Measurements from ENCODE around the gene POMC. TPM values are rescaled to one million over a fixed set of nuclear protein-coding genes. Genes with fewer than 3 reads are reported as not detected.

Gene POMC
- total RNA-seq, 1 experiment from 2014 or later, result 1.6 TPM

DNA sequence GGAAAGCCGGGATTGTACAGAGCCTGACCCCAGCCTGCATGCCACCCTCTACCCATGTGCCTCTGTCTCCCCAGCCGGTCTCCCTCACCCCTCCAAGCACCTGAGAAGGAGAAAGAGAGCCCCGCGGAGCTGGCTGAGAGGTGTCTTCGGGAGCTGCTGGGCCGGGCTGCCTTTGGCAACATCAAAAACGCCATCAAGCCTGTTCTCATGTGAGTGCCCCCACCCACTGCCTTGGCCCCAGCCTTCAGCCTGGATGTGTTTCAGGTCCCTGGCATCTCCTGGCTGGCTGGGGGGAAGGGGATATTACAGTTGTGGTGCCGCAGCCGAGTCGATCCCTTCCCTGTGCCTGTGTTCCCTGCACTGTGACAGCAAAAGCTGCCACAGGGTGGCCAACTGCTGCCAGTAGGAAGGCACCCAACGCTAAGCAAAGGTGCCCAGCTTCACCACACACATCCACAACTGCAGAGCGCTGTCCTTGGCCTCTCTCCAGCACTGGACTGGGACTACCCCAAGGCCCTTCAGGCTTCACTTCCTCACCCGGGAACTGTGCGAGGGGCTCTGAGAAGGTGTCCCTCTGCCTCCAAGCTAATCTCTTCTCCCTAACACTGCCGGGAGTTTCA lies 38.4 kb downstream of the POMC start:
- Histone ChIP-seq H3K27me3 (ENCODE audit: insufficient read depth, low read length) (peaks cover 3% of the 10 kb centered on the region; the same call in 1 of the 2 replicates), H4K91ac (ENCODE audit: insufficient read length, low read depth, low read length) (no peak overlapping the region), H2BK12ac (ENCODE audit: insufficient read length, low read depth, low read length) (no peak overlapping the region), H2BK15ac (ENCODE audit: low read depth, low read length) (no peak overlapping the region), H3K9me3 (ENCODE audit: control insufficient read depth, low read depth, low read length) (no peaks in the 10 kb centered on the region), H2BK120ac (ENCODE audit: low read depth, low read length, poor library complexity, severe bottlenecking) (no peak overlapping the region), H3K4me1 (ENCODE audit: insufficient read depth, low read length) (no peaks in the 10 kb centered on the region; the same call in 1 of the 2 replicates), H2AFZ (ENCODE audit: low read length) (no peak overlapping the region), H3K14ac (ENCODE audit: insufficient read depth, low read length) (no peak overlapping the region), H3K27ac (ENCODE audit: insufficient read length, low read depth, low read length) (no peak overlapping the region), H4K20me1 (ENCODE audit: control insufficient read depth, insufficient read depth, insufficient read length) (no peaks in the 10 kb centered on the region), H4K8ac (replicated peaks; ENCODE audit: insufficient read length, low read depth, low read length) (no peak overlapping the region), H3K18ac (ENCODE audit: insufficient read length, low read depth, low read length) (no peak overlapping the region), H3K56ac (ENCODE audit: insufficient read length, low read depth, low read length) (no peak overlapping the region), H3K79me1 (ENCODE audit: insufficient read depth, low read depth, low read length, poor library complexity, severe bottlenecking) (no peaks in the 10 kb centered on the region), H3K23ac (ENCODE audit: insufficient read length, low read depth, low read length) (no peak overlapping the region), H3K23me2 (ENCODE audit: insufficient read length, low read depth, low read length, poor library complexity, severe bottlenecking) (peaks cover 5% of the 10 kb centered on the region), H2BK5ac (ENCODE audit: insufficient read length, low read length) (no peak overlapping the region), H2BK20ac (ENCODE audit: low read depth, low read length, poor library complexity, severe bottlenecking) (no peak overlapping the region), H4K5ac (ENCODE audit: insufficient read length, low read depth, low read length) (no peak overlapping the region), H3K4me2 (ENCODE audit: insufficient read depth, insufficient read length, low read length) (no peak overlapping the region), H3K4ac (ENCODE audit: low read depth, low read length) (no peak overlapping the region), H2AK5ac (ENCODE audit: insufficient read length, low read length) (no peak overlapping the region), H3K9ac (ENCODE audit: extremely low read depth, insufficient read length, low read length) (no peak overlapping the region), H3T11ph (ENCODE audit: low read length) (no peak overlapping the region), H3K79me2 (ENCODE audit: insufficient read depth, low read length) (no peaks in the 10 kb centered on the region)
- Mint-ChIP-seq H3K27ac (no peak overlapping the region; a peak in 1 of 7 replicates), H3K4me3 (no peak overlapping the region), H3K9me3 (no peaks in the 10 kb centered on the region), H3K36me3 (ENCODE audit: insufficient read depth in 1 of 3, low read depth in 3 of 3) (peaks cover 0 to 7% (median 4%) of the 10 kb centered on the region in 3 experiments; a peak in 4 of 7 replicates), H3K4me1 (peaks cover 13 to 21% of the 10 kb centered on the region in 2 experiments), H3K27me3 (ENCODE audit: low read depth) (peaks cover 34% of the 10 kb centered on the region)
- no CpG with 5 or more reads among the region's 15 CpGs for WGBS (ENCODE audit: extremely low coverage, insufficient read length, low lambda C conversion rate)
- TF ChIP-seq, protein P1, sequence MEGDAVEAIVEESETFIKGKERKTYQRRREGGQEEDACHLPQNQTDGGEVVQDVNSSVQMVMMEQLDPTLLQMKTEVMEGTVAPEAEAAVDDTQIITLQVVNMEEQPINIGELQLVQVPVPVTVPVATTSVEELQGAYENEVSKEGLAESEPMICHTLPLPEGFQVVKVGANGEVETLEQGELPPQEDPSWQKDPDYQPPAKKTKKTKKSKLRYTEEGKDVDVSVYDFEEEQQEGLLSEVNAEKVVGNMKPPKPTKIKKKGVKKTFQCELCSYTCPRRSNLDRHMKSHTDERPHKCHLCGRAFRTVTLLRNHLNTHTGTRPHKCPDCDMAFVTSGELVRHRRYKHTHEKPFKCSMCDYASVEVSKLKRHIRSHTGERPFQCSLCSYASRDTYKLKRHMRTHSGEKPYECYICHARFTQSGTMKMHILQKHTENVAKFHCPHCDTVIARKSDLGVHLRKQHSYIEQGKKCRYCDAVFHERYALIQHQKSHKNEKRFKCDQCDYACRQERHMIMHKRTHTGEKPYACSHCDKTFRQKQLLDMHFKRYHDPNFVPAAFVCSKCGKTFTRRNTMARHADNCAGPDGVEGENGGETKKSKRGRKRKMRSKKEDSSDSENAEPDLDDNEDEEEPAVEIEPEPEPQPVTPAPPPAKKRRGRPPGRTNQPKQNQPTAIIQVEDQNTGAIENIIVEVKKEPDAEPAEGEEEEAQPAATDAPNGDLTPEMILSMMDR (conservative IDR thresholded peaks at IDR 0.05), result peak; percentile 13; the same call in 1 of the 3 replicates
- no peak for DNase-seq
